Cardiac fibroblast (primary cell): ENCODE measurements around the gene SCYGR8.

Experiments used
- DNase-seq, 2 donors: peaks; one replicate each; pipeline versions ENCODE4 v3.0.0 to v3.0.0-alpha.2; 2010; ENCODE audit warnings: low read depth in 2 of 2
- H3K4me3 ChIP-seq, 2 donors: replicated peaks in 1 of 2; 1 replicate in 1 of 2; 2 replicates in 1 of 2; pipeline ENCODE4 v1.5.1; 2011; ENCODE audit warnings: low read depth in 2 of 2, low read length in 2 of 2, mild to moderate bottlenecking in 2 of 2, moderate library complexity in 1 of 2
- CTCF ChIP-seq: IDR thresholded peaks from one replicate; pipeline ENCODE4 v1.5.1; 2011; ENCODE audit warnings: low read depth, mild to moderate bottlenecking, low read length, inconsistent platforms

The SCYGR8 gene

GRCh38 chr2:227761740-227762476 is 16.2 kb downstream of the SCYGR8 start:
- no peak for DNase-seq
- TF ChIP-seq CTCF: no peak
- H3K4me3 ChIP-seq: no peak overlapping the region

GRCh38 chr2:227765788-227766372 is 20.2 kb downstream of the SCYGR8 start:
- peak; percentile 6 to 13 for DNase-seq
- no peak for TF ChIP-seq CTCF
- H3K4me3 ChIP-seq: no peak overlapping the region

- DNase-seq: peak; percentile 86
- no peak overlapping the region for H3K4me3 ChIP-seq
- peak; percentile 85 for TF ChIP-seq CTCF
Observed at GRCh38 chr2:227766373-227766883, 20.7 kb downstream of the SCYGR8 start.

GRCh38 chr2:227767830-227768229 is 22.1 kb downstream of the SCYGR8 start:
- H3K4me3 ChIP-seq: no peak overlapping the region
- no peak for TF ChIP-seq CTCF
- DNase-seq: no peak

- no peak overlapping the region for H3K4me3 ChIP-seq
- DNase-seq: no peak
- no peak for TF ChIP-seq CTCF
Observed at GRCh38 chr2:227772197-227772661, 26.5 kb downstream of the SCYGR8 start.

GRCh38 chr2:227772932-227773331 is 27.2 kb downstream of the SCYGR8 start:
- no peak for TF ChIP-seq CTCF
- DNase-seq: no peak

More at GRCh38 chr2:227772932-227773331, 27.2 kb downstream of the SCYGR8 start:
- H3K4me3 ChIP-seq: no peak overlapping the region
